NT2/D1 (cell line): ENCODE measurements around the gene ERBB4.

Experiments used
- SUZ12 ChIP-seq: IDR thresholded peaks from 2 replicates; pipeline ENCODE4 v1.6.1; 2011; ENCODE audit not compliant: insufficient read length, insufficient read depth; ENCODE audit errors: extremely low read depth
- ZNF274 ChIP-seq: IDR thresholded peaks from 2 replicates; pipeline ENCODE4 v1.6.1; 2011; ENCODE audit warnings: mild to moderate bottlenecking, low read depth, low read length

DNA sequence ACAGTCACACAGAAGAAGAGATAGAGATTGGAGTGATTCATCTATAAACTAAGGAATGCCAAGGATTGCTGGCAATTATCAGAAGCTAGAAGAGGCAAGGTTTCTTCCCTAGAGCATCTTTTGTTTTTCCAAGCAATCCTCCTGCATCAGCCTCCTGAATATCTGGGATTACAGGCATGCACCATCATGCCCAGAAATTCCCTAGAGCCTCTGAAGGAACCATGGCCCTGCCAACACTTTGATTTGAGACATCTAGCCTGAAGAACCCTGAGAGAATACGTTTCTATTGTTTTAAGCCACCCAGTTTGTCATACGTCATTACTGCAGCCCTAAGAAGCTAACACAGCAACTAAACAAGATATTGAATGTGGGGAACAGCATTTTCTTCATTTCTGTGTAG lies 525.0 kb downstream of the ERBB4 start:
- TF ChIP-seq ZNF274 (no peak), SUZ12 (no peak)
